ENCODE measurements around the gene ARHGAP22.

ARHGAP22 gene

DNA sequence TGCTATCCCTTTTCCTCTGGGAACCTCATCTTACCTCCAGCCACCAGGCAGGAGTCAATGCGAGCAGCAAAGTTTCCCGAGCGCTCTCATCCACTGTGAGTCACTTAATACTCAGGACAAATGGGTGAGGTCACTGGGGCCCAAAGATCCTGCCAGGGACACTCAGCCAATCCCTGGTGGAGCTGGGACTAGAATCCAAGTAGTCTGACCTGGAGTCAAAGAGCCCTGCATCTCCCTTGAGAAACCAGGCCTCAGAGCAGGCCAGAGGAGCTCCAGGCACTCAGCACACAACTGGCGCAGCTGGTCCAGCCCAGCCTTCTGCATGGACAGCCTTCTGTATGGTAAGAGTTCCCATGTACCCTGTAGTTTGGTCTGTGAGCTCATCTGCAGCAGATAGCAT is 156.1 kb downstream of the ARHGAP22 start:
- DNase-seq (ENCODE audit: low spot score in 2 of 2) (no peak), ATAC-seq (ENCODE audit: low read depth) (no peak)
- H3K36me3 Mint-ChIP-seq, result no peaks in the 10 kb centered on the region
- H3K4me1 Mint-ChIP-seq, result no peaks in the 10 kb centered on the region
- no peak overlapping the region for H3K27ac Mint-ChIP-seq
- H3K4me3 Mint-ChIP-seq, result no peak overlapping the region
- peaks cover 19% of the 10 kb centered on the region for H3K27me3 Mint-ChIP-seq
- no peaks in the 10 kb centered on the region for H3K9me3 Mint-ChIP-seq

DNA sequence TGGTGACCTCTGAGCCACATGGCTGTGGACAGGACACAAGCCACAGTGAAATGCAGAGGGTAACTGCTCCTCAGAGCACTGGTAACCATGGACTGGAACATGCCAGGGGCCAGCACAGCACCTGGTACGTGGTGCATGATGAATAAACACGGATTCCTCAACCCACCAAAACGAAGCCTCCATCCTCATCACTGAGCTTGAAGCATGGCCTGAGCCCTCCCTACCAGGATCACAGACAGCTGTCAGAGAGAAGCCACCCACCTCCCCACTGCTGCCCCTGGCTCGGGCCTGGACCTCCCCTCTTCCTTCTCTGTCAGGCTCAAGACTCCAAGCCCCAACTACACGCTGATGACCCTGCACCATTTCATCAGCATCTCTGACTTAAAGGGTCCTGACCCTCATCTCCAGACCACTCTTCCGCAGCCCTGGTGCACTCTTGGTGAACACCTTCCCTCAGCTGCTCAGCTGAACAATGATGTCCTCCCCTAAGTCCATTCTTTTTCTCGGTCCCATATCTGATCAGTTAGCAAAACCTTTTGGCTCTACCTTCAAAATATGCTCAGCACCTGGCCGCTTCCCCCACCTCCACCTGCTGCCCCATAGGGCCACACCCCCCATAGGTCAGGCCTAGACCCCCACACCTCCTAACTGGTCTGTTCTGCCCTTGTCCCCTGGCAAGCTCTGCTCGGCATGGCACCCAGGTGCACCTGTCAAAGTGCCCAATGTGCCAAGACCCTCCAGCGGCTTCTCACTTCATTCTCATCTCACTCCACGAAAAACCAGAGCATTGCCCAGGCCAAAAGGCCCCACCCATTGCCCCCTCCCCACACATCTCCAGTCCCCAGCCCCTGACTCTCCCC is 157.3 kb downstream of the ARHGAP22 start:
- Mint-ChIP-seq H3K4me1 (no peaks in the 10 kb centered on the region), H3K36me3 (no peaks in the 10 kb centered on the region), H3K27me3 (peaks cover 19% of the 10 kb centered on the region), H3K9me3 (no peaks in the 10 kb centered on the region), H3K4me3 (no peak overlapping the region), H3K27ac (no peak overlapping the region)
- no peak for DNase-seq (ENCODE audit: low spot score in 2 of 2)
- no peak for ATAC-seq (ENCODE audit: low read depth)

DNA sequence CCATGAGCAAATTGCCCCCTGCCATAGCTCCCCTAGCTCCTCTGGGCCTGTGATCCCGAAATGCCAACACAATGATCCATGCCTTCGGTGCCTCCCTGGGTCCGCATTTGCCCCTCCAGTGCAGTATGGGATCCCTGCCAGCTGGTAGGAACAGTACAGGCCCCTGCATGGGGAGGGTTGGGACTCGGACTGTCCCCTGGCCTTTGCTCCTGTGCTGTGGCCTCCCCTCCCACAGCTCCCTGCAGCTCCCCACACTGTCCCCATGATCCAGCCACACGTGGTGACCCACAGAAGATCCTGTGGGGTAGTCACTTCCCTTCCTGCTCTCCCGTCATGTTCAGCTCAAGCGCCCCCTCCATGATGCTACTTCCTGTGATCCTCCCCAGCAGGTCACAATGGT is 158.1 kb downstream of the ARHGAP22 start:
- H3K9me3 Mint-ChIP-seq, result no peaks in the 10 kb centered on the region
- H3K27me3 Mint-ChIP-seq, result peaks cover 17% of the 10 kb centered on the region
- no peak overlapping the region for H3K27ac Mint-ChIP-seq
- no peaks in the 10 kb centered on the region for H3K36me3 Mint-ChIP-seq
- no peak overlapping the region for H3K4me3 Mint-ChIP-seq
- H3K4me1 Mint-ChIP-seq, result no peaks in the 10 kb centered on the region
- DNase-seq (ENCODE audit: low spot score in 2 of 2) (no peak), ATAC-seq (ENCODE audit: low read depth) (no peak)

DNA sequence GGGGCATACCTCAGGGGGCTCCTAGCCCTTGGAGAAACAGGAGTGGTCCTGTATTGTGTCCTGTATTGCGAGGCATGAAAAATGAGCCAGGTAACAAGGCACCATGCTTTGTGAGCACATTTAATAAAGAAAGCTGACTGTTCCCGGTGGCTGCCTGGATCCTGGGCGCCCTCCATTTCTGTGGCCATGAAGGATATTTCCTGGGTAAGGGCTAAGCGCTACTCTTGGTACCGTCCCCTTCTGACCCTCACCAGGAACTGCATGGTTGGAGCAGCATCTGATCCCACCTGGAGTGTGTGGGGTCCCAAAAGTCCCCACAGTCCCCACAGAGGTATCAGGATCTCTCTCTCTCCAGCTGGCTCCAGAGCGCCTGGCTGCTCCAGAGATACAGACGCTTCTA is 158.9 kb downstream of the ARHGAP22 start:
- DNase-seq (ENCODE audit: low spot score in 2 of 2) (no peak), ATAC-seq (ENCODE audit: low read depth) (no peak)
- H3K4me3 Mint-ChIP-seq, result no peak overlapping the region
- H3K27ac Mint-ChIP-seq, result no peak overlapping the region
- H3K9me3 Mint-ChIP-seq, result no peaks in the 10 kb centered on the region
- no peaks in the 10 kb centered on the region for H3K36me3 Mint-ChIP-seq
- no peaks in the 10 kb centered on the region for H3K4me1 Mint-ChIP-seq
- peaks cover 15% of the 10 kb centered on the region for H3K27me3 Mint-ChIP-seq

DNA sequence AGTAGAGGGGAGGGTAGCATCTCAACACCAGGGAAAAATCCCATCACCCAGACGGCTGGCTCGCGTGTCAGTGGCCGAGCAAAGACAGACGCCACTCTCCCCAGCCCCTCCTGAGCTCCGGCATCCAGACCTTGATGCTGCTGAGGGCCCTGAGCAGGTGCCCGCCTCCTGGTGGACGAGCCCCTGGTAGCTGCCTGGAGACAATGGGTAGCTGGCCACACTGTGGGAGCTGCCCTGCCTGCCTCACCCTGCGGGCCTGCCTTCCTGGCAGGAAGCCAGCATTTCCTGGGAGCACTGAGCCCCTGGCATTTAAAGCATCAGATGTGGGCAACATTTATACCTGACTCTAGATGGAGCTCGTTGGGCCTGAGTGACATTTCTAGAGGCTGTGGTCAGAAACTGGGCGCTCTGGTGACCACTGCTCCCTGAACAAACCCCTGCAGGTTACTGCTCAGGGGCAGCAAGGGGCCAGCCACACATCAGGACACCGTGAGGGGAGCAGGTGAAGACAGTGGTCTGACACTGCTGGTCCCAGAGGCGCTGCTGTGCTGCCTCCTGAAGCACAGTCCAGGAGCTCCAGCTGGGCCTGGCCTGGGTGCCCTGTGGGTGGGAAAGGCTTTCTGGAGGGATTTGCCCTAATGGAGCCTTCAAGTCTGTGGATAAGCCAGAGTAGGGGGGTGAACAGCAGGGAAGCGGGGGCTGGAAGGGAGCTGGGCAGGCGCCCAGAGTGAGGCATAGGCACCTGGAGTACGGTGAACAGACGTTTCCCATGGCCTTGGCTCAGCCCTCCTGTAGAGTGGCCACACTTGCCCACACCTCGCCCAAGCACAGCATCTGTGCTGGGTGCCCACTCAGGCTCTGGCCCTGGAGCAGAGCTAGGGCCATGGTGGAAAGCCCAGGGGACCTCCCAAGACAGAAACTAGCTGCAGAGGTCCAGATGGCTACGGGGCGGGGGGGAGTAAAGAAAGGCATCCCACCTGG is 159.7 kb downstream of the ARHGAP22 start:
- no peak overlapping the region for H3K4me3 Mint-ChIP-seq
- H3K9me3 Mint-ChIP-seq, result no peaks in the 10 kb centered on the region
- no peaks in the 10 kb centered on the region for H3K4me1 Mint-ChIP-seq
- H3K27me3 Mint-ChIP-seq, result peaks cover 15% of the 10 kb centered on the region
- DNase-seq (ENCODE audit: low spot score in 2 of 2) (no peak), ATAC-seq (ENCODE audit: low read depth) (no peak)
- no peaks in the 10 kb centered on the region for H3K36me3 Mint-ChIP-seq
- H3K27ac Mint-ChIP-seq, result no peak overlapping the region

DNA sequence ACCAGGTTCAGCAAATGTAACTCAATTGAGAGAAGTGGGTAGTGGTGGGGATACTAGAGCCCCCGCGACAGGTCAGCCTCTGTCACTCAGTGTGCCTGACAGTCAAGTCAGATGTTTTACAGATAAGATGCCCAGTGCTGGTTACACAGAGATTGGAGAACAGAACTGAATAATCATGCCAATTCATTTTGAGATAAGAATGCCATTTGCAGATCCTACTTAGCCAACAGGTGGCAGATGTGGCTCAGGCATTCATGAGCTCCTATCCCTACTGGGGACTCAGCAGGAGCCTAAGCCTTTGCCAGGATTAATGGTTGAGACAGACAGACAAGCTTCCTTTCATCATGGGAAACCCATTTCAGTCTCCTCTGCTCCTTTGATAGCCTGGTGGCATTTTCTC is 160.6 kb downstream of the ARHGAP22 start:
- no peaks in the 10 kb centered on the region for H3K36me3 Mint-ChIP-seq
- H3K27ac Mint-ChIP-seq, result no peak overlapping the region
- ATAC-seq (ENCODE audit: low read depth), result no peak
- H3K4me1 Mint-ChIP-seq, result no peaks in the 10 kb centered on the region
- DNase-seq (ENCODE audit: low spot score in 2 of 2), result no peak
- no peaks in the 10 kb centered on the region for H3K9me3 Mint-ChIP-seq
- H3K27me3 Mint-ChIP-seq, result peaks cover 15% of the 10 kb centered on the region
- H3K4me3 Mint-ChIP-seq, result no peak overlapping the region

DNA sequence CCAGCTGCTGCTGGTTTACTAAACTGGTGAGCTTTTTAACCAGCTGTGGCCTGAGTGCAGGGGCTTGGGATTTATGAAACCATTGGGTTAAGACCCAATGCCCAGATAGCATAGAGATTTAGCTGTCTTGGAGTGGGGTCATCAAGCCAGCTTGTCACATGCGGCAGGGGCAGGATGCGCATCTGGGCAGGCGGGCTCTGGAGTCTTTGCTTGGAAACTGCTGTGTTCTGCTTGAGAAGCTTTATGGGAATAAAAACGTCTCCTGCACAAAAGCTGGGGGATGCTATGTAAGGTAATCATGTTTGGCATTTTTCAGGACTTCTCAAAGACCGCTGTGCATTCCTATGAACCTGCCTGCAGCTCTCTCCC is 162.1 kb downstream of the ARHGAP22 start:
- H3K4me3 Mint-ChIP-seq, result no peak overlapping the region
- DNase-seq (ENCODE audit: low spot score in 2 of 2) (no peak), ATAC-seq (ENCODE audit: low read depth) (no peak)
- peaks cover 2% of the 10 kb centered on the region for H3K36me3 Mint-ChIP-seq
- H3K27me3 Mint-ChIP-seq, result peaks cover 7% of the 10 kb centered on the region
- H3K9me3 Mint-ChIP-seq, result no peaks in the 10 kb centered on the region
- no peak overlapping the region for H3K27ac Mint-ChIP-seq
- H3K4me1 Mint-ChIP-seq, result no peaks in the 10 kb centered on the region

DNA sequence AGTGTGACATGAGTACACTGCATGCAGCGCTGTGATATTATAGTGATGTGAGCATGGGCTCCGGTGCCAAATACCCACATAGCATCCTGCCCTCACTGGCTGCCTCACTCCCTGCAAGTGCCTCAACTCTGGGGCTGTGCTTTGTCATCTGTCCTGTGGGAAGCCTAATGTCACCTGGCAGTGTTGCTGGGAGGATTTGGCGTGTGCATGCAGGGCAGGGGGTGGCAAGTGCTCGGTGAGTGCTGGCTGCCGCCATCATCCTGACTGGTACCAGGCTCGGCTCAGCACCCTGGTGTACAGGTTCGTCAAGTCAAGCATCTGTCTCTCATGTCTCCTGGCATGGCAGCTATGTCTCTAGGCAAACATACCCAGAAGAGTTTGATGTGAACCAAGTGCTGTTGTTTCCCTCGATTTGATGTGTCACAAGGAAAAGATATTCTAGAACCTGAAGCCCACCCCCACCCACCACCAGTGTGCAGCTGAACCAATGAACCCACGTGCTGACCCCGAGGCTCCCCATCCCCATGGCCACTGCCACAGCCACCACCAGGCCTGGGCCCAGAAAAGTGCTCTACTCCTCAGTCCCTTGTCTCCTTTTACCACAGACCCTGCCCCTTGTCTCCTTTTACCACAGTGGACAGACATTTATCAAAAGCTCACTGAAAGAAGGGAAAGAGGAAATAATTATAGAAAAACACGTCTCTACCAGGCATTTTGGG is 162.6 kb downstream of the ARHGAP22 start:
- Mint-ChIP-seq H3K4me1 (no peaks in the 10 kb centered on the region), H3K27ac (no peak overlapping the region), H3K9me3 (no peaks in the 10 kb centered on the region), H3K27me3 (peaks cover 5% of the 10 kb centered on the region), H3K36me3 (peaks cover 6% of the 10 kb centered on the region), H3K4me3 (no peak overlapping the region)
- ATAC-seq (ENCODE audit: low read depth), result no peak
- DNase-seq (ENCODE audit: low spot score in 2 of 2), result no peak

DNA sequence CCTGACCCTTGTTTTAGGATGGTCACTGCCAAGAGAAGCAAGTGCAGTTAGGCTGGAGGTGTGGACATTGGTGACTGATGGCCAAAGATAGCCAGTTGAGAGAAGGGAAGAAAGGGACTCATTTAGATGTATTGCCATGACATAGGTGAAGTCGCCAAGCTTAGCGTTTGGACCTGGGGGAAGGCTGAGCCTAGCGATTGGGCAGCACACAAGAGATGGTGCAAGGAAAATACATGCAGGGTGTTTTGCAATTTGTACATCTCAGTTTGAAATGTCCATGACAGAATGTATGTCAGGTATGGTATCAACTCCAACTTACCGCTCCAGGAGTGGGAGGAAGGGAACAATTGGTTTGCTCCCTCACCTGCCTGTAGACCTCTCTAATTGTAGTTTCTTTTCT is 164.1 kb downstream of the ARHGAP22 start:
- no peak overlapping the region for H3K27ac Mint-ChIP-seq
- DNase-seq (ENCODE audit: low spot score in 2 of 2) (no peak), ATAC-seq (ENCODE audit: low read depth) (no peak)
- H3K4me3 Mint-ChIP-seq, result no peak overlapping the region
- no peaks in the 10 kb centered on the region for H3K27me3 Mint-ChIP-seq
- peaks cover 8% of the 10 kb centered on the region for H3K36me3 Mint-ChIP-seq
- no peaks in the 10 kb centered on the region for H3K9me3 Mint-ChIP-seq
- H3K4me1 Mint-ChIP-seq, result no peaks in the 10 kb centered on the region

DNA sequence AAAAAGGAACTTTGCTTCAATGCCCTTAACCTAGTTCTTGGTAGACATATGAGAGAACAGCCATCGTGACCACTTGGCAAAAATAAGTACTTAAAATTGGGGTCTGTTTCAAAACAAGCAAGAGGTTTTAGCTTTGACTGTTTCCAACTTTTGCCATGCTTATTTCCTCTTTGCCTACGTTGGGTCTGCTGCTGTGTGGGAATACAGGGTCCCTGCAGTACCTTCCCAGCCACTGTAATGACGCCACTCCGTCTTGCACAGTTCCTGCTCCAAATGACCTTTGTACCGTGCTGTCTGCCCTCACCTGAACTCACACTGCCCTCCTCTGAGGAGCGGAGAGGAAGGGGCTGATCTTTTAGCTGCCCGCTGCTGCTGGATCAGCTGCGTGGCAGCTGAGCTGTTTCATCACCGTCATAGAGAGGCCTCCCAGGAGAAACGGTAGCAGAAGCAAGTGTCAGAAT is 165.3 kb downstream of the ARHGAP22 start:
- no peaks in the 10 kb centered on the region for H3K4me1 Mint-ChIP-seq
- H3K27ac Mint-ChIP-seq, result no peak overlapping the region
- H3K4me3 Mint-ChIP-seq, result no peak overlapping the region
- peaks cover 9% of the 10 kb centered on the region for H3K36me3 Mint-ChIP-seq
- no peaks in the 10 kb centered on the region for H3K9me3 Mint-ChIP-seq
- no peak for ATAC-seq (ENCODE audit: low read depth)
- no peaks in the 10 kb centered on the region for H3K27me3 Mint-ChIP-seq
- no peak for DNase-seq (ENCODE audit: low spot score in 2 of 2)

DNA sequence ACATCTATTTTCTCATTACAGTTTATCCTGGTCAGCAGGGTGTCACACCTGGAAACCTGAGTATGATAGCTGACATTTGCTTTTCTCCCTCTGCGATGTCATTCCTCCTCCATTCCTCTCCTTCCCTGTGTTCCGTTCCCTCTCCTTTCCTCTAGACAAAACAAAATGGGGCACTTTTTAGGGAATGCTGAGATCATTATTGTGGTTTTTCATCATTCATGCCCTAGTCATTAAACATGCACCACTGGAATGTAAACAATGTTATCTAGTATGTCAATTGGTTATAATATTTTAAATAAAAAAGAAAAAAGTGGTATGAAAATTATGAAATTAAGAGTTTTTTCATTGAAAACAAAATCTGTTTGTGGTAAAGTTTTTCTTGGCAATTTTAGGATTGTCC is 165.8 kb downstream of the ARHGAP22 start:
- Mint-ChIP-seq H3K4me1 (no peaks in the 10 kb centered on the region), H3K36me3 (peaks cover 9% of the 10 kb centered on the region), H3K27me3 (no peaks in the 10 kb centered on the region), H3K9me3 (no peaks in the 10 kb centered on the region), H3K4me3 (no peak overlapping the region), H3K27ac (no peak overlapping the region)
- DNase-seq (ENCODE audit: low spot score in 2 of 2), result no peak
- ATAC-seq (ENCODE audit: low read depth), result no peak

DNA sequence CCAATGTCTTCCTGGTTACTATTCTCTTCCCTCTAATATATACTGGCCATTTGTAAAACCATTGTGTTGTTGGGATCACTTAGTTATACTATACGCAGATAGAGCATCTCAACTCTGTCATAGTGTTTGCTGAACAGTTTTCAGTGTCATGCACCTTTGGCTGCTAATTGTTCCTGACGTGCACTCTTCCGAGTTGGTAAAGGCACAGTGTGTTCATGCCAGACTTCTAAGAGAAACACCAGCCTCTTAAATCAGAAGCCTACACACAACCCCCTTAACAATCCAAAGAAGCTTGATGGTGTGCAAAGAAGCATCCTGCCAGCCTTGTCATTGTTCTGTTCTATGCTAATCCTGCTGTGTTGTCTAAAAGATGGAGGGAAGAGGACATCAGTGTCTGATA is 167.3 kb downstream of the ARHGAP22 start:
- ATAC-seq (ENCODE audit: low read depth), result no peak
- no peak overlapping the region for H3K27ac Mint-ChIP-seq
- no peaks in the 10 kb centered on the region for H3K27me3 Mint-ChIP-seq
- no peaks in the 10 kb centered on the region for H3K4me1 Mint-ChIP-seq
- peaks cover 12% of the 10 kb centered on the region for H3K36me3 Mint-ChIP-seq
- DNase-seq (ENCODE audit: low spot score in 2 of 2), result no peak
- no peak overlapping the region for H3K4me3 Mint-ChIP-seq
- no peaks in the 10 kb centered on the region for H3K9me3 Mint-ChIP-seq

DNA sequence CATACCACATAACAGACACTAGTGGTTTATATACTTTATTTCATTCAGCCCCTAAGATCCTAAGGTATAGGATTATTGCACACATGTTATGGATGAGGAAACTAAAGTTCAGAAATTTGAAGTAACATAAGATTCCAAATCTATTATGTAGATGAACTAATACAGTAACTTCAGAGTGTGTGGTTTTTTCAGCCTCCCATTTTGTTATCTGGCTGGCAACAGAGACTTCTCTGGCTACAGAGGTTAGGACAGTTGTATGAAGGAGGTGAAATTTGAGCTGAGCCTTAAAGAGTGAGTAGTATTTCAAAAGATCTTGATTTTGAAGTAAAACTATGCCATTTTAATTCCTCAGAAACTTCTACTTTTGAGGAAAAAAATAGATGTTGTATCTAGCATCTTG is 173.0 kb downstream of the ARHGAP22 start:
- no peaks in the 10 kb centered on the region for H3K9me3 Mint-ChIP-seq
- no peak overlapping the region for H3K27ac Mint-ChIP-seq
- DNase-seq (ENCODE audit: low spot score in 2 of 2) (no peak), ATAC-seq (ENCODE audit: low read depth) (no peak)
- peaks cover 19% of the 10 kb centered on the region for H3K36me3 Mint-ChIP-seq
- H3K4me1 Mint-ChIP-seq, result no peaks in the 10 kb centered on the region
- no peak overlapping the region for H3K4me3 Mint-ChIP-seq
- no peaks in the 10 kb centered on the region for H3K27me3 Mint-ChIP-seq

Measured in memory B cell (primary cell).